Activated CD4-positive, alpha-beta T cell treated with anti-CD3 and anti-CD28 coated beads, Interleukin-2, Interleukin-6, amounts not matched to agents 100 ng/mL and 50 ng/mL, durations not matched to agents 16 hours and 8 hours (primary cell): ENCODE measurements around the gene RHBDF2.
A peak's percentile ranks its signal among the peaks of the same experiment; 100 is the strongest.

ENCODE experiments used
- DNase-seq: peaks from one replicate; pipeline ENCODE4 v3.0.0-alpha.2; 2020

RHBDF2 gene

GRCh38 chr17:76501018-76501826 lies at the start of gene RHBDF2:
TSS of gene RHBDF2 (minus strand) at chr17:76501423. CDS start at chr17:76481524, 19,899 bp downstream.
- DNase-seq = peak; percentile 98

- no peak for DNase-seq
These were observed 48.3 kb upstream of the RHBDF2 start for GRCh38 chr17:76549539-76549938.

GRCh38 chr17:76549215-76549518 lies 47.9 kb upstream of the RHBDF2 start:
- DNase-seq = no peak

GRCh38 chr17:76548378-76549214 lies 47.4 kb upstream of the RHBDF2 start:
- no peak for DNase-seq

- DNase-seq = no peak
These were observed 46.5 kb upstream of the RHBDF2 start for GRCh38 chr17:76547642-76548202.

GRCh38 chr17:76547183-76547641 lies 46.0 kb upstream of the RHBDF2 start:
- peak; percentile 60 for DNase-seq

GRCh38 chr17:76546556-76547182 lies 45.4 kb upstream of the RHBDF2 start:
- no peak for DNase-seq

- DNase-seq = no peak
These were observed 44.8 kb upstream of the RHBDF2 start for GRCh38 chr17:76545918-76546555.

GRCh38 chr17:76544546-76545365 lies 43.5 kb upstream of the RHBDF2 start:
- DNase-seq = no peak

- DNase-seq = no peak
These were observed 42.8 kb upstream of the RHBDF2 start for GRCh38 chr17:76543826-76544545.

GRCh38 chr17:76543482-76543825 lies 42.2 kb upstream of the RHBDF2 start:
- no peak for DNase-seq

- no peak for DNase-seq
These were observed 41.8 kb upstream of the RHBDF2 start for GRCh38 chr17:76542984-76543383.

- DNase-seq = no peak
These were observed 41.3 kb upstream of the RHBDF2 start for GRCh38 chr17:76542566-76542971.

- DNase-seq = no peak
These were observed 40.7 kb upstream of the RHBDF2 start for GRCh38 chr17:76541739-76542454.

- DNase-seq = peak; percentile 42
These were observed 39.4 kb upstream of the RHBDF2 start for GRCh38 chr17:76540381-76541300.

- no peak for DNase-seq
These were observed 38.5 kb upstream of the RHBDF2 start, which contains the start of gene PRCD for GRCh38 chr17:76539631-76540271. TSS of gene PRCD (plus strand) at chr17:76540044. CDS start at chr17:76540142, 98 bp downstream.

- DNase-seq = no peak
These were observed 37.8 kb upstream of the RHBDF2 start for GRCh38 chr17:76538941-76539570.

GRCh38 chr17:76538281-76538931 lies 37.2 kb upstream of the RHBDF2 start:
- no peak for DNase-seq
